Sigmoid colon (tissue), 7 donors: ENCODE results near the gene ABHD17B. TPM values are rescaled to one million over a fixed set of nuclear protein-coding genes. Genes with fewer than 3 reads are reported as not detected.

Experiments used
- DNase-seq: peaks from one replicate; pipeline ENCODE4 v3.0.0-alpha.2; 2019
- H3K27ac ChIP-seq, 4 donors: fragments of 200-600 bp; sonication (generic); one replicate each; pipeline ENCODE4 v1.5.1; 2016 to 2019; ENCODE audit warnings: mild to moderate bottlenecking in 1 of 4
- H3K27me3 ChIP-seq, 3 donors: fragments of 200-600 bp; sonication (generic); one replicate each; pipeline ENCODE4 v1.5.1; 2019; ENCODE audit warnings: mild to moderate bottlenecking in 1 of 3
- H3K36me3 ChIP-seq, 4 donors: fragments of 200-600 bp; sonication (generic); one replicate each; pipeline ENCODE4 v1.5.1; 2016 to 2019
- H3K4me1 ChIP-seq, 4 donors: fragments of 200-600 bp; sonication (generic); one replicate each; pipeline ENCODE4 v1.5.1; 2017 to 2019
- H3K4me3 ChIP-seq, 4 donors: fragments of 200-600 bp; sonication (generic); one replicate each; pipeline ENCODE4 v1.5.1; 2017 to 2019; ENCODE audit warnings: mild to moderate bottlenecking in 2 of 4, moderate library complexity in 1 of 4
- H3K9me3 ChIP-seq, 4 donors: fragments of 200-600 bp in 3 of 4; sonication (generic) in 3 of 4; one replicate each; pipeline versions ENCODE4 v1.5.1 to v1.6.1; 2013 to 2019
- EP300 ChIP-seq, 4 donors: sonication (generic); formaldehyde crosslinking; IDR thresholded peaks; one replicate each; pipeline ENCODE4 v1.6.1; 2017; ENCODE audit warnings: antibody characterized with exemption in 4 of 4
- POLR2A ChIP-seq, 2 donors: fragments of 450-650 bp; IDR thresholded peaks; one replicate each; pipeline ENCODE4 v1.6.1; 2016; ENCODE audit warnings: antibody characterized with exemption in 2 of 2, mild to moderate bottlenecking in 2 of 2, moderate library complexity in 2 of 2
- POLR2AphosphoS5 ChIP-seq, 4 donors: sonication (generic); formaldehyde crosslinking; IDR thresholded peaks; one replicate each; pipeline ENCODE4 v1.6.1; 2017; ENCODE audit warnings: antibody characterized with exemption in 4 of 4
- WGBS, 2 donors: extraction: QIAGEN DNeasy Blood & Tissue Kit; methylation state at CpG; one replicate each; pipeline ENCODE4 v1.1.7; 2013; 5-methylcytosine and 5-hydroxymethylcytosine counted together
- intact Hi-C: fragments of 100-400 bp; cut with DNase I; formaldehyde crosslinking; loops from one replicate; pipeline ENCODE4 v1.15.1; 2023
- polyA plus RNA-seq, 3 donors: library from polyadenylated mRNA; stranded (reverse); fragments of 200-250 nt; gene quantifications; one replicate each; pipeline ENCODE4 v1.2.3, GENCODE V29; 2013
- total RNA-seq, 4 donors: library from RNA; depleted of rRNA; stranded (reverse); fragments of >200 nt; gene quantifications; one replicate each; pipeline ENCODE4 v1.1.0, GENCODE V29; 2016
- TF ChIP-seq, protein P1 (sequence below), 4 experiments: fragments of 450-650 bp in 3 of 4; fragments of 200-600 bp in 1 of 4; IDR thresholded peaks; one replicate each; pipeline ENCODE4 v1.5.1; 2016 to 2019; ENCODE audit warnings: antibody characterized with exemption in 4 of 4, mild to moderate bottlenecking in 3 of 4, moderate library complexity in 2 of 4
- donor health status: healthy with polysubstance abuse.
- donor health status: Bipolar disorder and iron deficiency.
- donor health status: healthy.

The ABHD17B gene
- total and polyA plus RNA-seq, 7 donors: 12.4 to 35.1 (median 16.8) TPM

DNA sequence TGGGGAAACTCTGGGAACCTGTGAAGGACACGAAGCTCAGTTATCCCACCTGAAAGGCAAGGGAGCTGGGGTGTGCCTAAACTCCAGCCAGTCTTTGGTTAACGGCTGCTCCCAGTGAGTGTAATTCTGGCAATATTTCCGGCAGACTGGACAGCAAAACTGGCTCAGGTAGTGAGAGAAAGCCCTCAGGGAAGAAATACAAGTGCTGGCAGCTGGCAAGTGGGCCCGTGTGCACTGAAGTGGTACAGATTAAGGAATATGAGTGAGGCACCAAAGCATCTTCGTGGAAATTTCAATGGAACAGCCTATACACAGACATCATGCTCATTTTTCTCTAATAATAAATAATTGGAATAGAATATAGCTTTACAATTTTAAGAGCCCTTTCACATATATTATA is 56.2 kb downstream of the ABHD17B start:
- intact Hi-C loops: no loop called here
- no peak for TF ChIP-seq POLR2A (IDR thresholded peaks at IDR 0.05)
- TF ChIP-seq, protein P1, sequence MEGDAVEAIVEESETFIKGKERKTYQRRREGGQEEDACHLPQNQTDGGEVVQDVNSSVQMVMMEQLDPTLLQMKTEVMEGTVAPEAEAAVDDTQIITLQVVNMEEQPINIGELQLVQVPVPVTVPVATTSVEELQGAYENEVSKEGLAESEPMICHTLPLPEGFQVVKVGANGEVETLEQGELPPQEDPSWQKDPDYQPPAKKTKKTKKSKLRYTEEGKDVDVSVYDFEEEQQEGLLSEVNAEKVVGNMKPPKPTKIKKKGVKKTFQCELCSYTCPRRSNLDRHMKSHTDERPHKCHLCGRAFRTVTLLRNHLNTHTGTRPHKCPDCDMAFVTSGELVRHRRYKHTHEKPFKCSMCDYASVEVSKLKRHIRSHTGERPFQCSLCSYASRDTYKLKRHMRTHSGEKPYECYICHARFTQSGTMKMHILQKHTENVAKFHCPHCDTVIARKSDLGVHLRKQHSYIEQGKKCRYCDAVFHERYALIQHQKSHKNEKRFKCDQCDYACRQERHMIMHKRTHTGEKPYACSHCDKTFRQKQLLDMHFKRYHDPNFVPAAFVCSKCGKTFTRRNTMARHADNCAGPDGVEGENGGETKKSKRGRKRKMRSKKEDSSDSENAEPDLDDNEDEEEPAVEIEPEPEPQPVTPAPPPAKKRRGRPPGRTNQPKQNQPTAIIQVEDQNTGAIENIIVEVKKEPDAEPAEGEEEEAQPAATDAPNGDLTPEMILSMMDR (IDR thresholded peaks at IDR 0.05): no peak
- TF ChIP-seq EP300 (IDR thresholded peaks at IDR 0.05): no peak
- TF ChIP-seq POLR2AphosphoS5 (IDR thresholded peaks at IDR 0.05): no peak
- Histone ChIP-seq H3K36me3 (peaks cover 0 to 3% (median 0%) of the 10 kb centered on the region in 4 donors), H3K4me3 (no peak overlapping the region), H3K4me1 (no peaks in the 10 kb centered on the region), H3K9me3 (peaks cover 2 to 6% (median 3%) of the 10 kb centered on the region in 4 donors), H3K27ac (no peak overlapping the region), H3K27me3 (no peaks in the 10 kb centered on the region)
- DNase-seq: no peak
- WGBS, 2 donors: 82 to 86% methylated on average over 5 of the region's 5 CpGs

DNA sequence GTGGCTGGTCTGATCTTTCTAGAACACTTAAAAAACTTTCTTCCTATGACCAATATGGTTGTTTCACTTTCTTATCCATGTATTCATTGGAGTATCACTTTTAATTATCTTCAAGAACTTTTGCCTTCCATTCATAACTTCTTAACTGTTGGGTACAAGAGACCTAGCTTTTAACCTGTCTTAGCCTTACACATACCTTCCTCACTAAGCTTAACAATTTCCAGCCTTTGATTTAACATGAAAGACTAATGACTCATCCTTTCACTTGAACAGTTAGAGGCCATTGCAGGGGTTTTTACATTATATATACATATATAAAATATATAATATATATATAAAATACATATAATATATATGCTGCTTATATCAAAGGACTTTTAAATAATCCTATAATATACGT is 57.9 kb downstream of the ABHD17B start:
- Histone ChIP-seq H3K36me3 (no peaks in the 10 kb centered on the region), H3K27ac (no peak overlapping the region), H3K4me1 (no peaks in the 10 kb centered on the region), H3K4me3 (no peak overlapping the region), H3K9me3 (no peaks in the 10 kb centered on the region), H3K27me3 (no peaks in the 10 kb centered on the region)
- TF ChIP-seq, protein P1 (IDR thresholded peaks at IDR 0.05): no peak
- TF ChIP-seq POLR2AphosphoS5 (IDR thresholded peaks at IDR 0.05): no peak
- no peak for TF ChIP-seq POLR2A (IDR thresholded peaks at IDR 0.05)
- no peak for TF ChIP-seq EP300 (IDR thresholded peaks at IDR 0.05)
- no peak for DNase-seq
- intact Hi-C loops: no loop called here
- 93 to 95% methylated on average over 1 of the region's 1 CpG for WGBS, 2 donors

DNA sequence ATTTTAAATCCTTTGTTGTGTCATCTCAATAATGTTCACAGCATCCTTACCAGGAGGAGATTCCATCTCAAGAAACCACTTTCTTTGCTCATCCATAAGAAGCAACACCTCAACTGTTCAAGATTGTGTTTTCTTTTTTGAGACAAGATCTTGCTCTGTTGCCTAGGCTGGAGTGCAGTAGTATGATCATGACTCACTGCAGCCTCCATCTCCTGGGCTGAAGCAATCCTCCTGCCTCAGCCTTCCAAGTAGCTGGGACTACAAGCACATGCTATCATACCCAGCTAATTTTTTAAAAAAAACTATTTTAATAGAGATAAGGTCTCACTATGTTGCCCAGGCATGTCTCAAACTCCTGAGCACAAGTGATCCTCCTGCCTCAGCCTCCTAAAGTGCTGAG is 60.0 kb downstream of the ABHD17B start:
- TF ChIP-seq POLR2AphosphoS5 (IDR thresholded peaks at IDR 0.05) (no peak), POLR2A (IDR thresholded peaks at IDR 0.05) (no peak), EP300 (IDR thresholded peaks at IDR 0.05) (no peak)
- TF ChIP-seq, protein P1 (IDR thresholded peaks at IDR 0.05): no peak
- Histone ChIP-seq H3K27ac (no peak overlapping the region), H3K36me3 (no peaks in the 10 kb centered on the region), H3K4me3 (no peak overlapping the region), H3K27me3 (no peaks in the 10 kb centered on the region), H3K4me1 (no peaks in the 10 kb centered on the region), H3K9me3 (no peaks in the 10 kb centered on the region)
- no peak for DNase-seq
- intact Hi-C loops: no loop called here

DNA sequence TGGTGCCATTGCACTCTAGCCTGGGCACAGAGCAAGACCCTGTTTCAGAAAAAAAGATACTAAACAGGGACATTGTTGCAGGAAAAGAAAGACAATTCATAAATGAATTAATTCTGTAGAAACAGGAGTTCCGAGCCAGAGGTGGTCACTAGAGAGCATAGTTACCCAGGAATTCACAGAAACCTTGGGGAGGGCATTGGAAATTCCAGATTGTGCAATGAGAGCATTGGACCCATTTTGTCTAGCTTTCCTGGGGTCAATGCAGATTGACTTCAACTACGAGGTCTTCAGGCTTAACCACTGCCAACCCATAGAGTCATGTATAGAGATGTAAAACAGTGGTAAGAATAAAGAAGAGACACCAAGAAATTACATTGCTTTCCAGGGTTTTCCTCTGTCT is 63.1 kb downstream of the ABHD17B start:
- Histone ChIP-seq H3K27ac (no peak overlapping the region), H3K9me3 (no peaks in the 10 kb centered on the region), H3K4me3 (no peak overlapping the region), H3K27me3 (no peaks in the 10 kb centered on the region), H3K36me3 (no peaks in the 10 kb centered on the region), H3K4me1 (no peaks in the 10 kb centered on the region)
- 93 to 95% methylated on average over 2 of the region's 2 CpGs for WGBS, 2 donors
- no peak for TF ChIP-seq POLR2AphosphoS5 (IDR thresholded peaks at IDR 0.05)
- no peak for TF ChIP-seq POLR2A (IDR thresholded peaks at IDR 0.05)
- TF ChIP-seq EP300 (IDR thresholded peaks at IDR 0.05): no peak
- TF ChIP-seq, protein P1 (IDR thresholded peaks at IDR 0.05): no peak
- no peak for DNase-seq
- intact Hi-C loops: no loop called here

DNA sequence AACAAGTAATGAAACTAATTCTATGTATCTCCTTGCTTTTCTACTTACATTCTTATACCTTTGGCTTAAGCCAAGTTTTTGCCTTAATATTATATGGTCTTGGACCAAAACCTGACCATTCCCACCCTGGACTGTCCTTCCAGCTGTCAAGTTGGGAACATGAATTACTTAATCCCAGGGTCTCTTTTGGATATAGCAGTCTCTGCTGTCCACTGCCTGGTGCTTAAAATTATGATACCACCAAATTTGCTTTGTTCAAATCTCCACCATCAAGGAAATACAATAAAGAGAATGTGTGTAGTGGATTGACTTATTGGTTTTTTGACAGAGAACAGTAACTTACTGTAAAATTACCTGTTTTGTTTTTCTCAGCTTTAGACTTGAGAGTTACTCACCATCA is 66.2 kb downstream of the ABHD17B start:
- H3K9me3 ChIP-seq: no peaks in the 10 kb centered on the region
- no peaks in the 10 kb centered on the region for H3K36me3 ChIP-seq
- intact Hi-C loops: no loop called here

More for the DNA sequence above, 66.2 kb downstream of the ABHD17B start:
- TF ChIP-seq POLR2AphosphoS5 (IDR thresholded peaks at IDR 0.05) (no peak), EP300 (IDR thresholded peaks at IDR 0.05) (no peak), POLR2A (IDR thresholded peaks at IDR 0.05) (no peak)
- TF ChIP-seq, protein P1 (IDR thresholded peaks at IDR 0.05): no peak
- Histone ChIP-seq H3K27me3 (no peaks in the 10 kb centered on the region), H3K4me1 (no peaks in the 10 kb centered on the region), H3K4me3 (no peak overlapping the region), H3K27ac (no peak overlapping the region)
- DNase-seq: no peak
